ENCODE results near the gene TAB2. TPM values are rescaled to one million over a fixed set of nuclear protein-coding genes. Genes with fewer than 3 reads are reported as not detected.

TAB2 gene
- total RNA-seq, 1 experiment from 2014 or later, result 43.6 TPM

DNA sequence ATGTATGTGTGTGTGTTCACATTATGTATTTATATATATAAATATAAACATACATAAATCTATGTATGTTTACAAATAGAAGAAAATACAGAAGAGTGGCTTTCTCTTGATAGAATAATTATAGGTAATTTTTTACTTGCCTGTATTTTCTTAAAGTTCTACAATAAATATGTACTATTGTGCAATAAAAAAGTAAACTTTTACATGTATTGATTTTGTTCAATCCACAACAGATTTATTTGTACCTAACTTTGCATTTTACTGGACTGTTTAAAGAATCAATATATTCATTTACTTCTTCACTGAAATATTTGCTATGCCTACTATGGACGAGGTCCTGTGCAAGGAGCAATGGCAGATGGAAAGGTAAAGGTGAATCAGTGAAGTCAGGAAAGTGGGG is 14.0 kb upstream of the TAB2 start:
- Histone ChIP-seq H3K27me3 (replicated peaks; ENCODE audit: control insufficient read depth, insufficient read depth, low read length) (no peaks in the 10 kb centered on the region), H3K36me3 (ENCODE audit: control insufficient read depth, insufficient read depth, low read length) (no peaks in the 10 kb centered on the region), H3K4me3 (ENCODE audit: low read depth, low read length) (no peak overlapping the region), H3K4me1 (no peaks in the 10 kb centered on the region), H3K9me3 (no peaks in the 10 kb centered on the region)
- no TSS peak for BruUV-seq (replicated peaks)
- intact Hi-C loops (cut with micrococcal nuclease; ENCODE audit: unreplicated experiment), result no loop called here
- Mint-ChIP-seq H3K4me1 (ENCODE audit: low read depth, unreplicated experiment) (peaks cover 7% of the 10 kb centered on the region), H3K4me3 (ENCODE audit: unreplicated experiment) (no peak overlapping the region), H3K27me3 (ENCODE audit: insufficient read depth, unreplicated experiment) (no peaks in the 10 kb centered on the region), H3K36me3 (ENCODE audit: insufficient read depth, unreplicated experiment) (no peaks in the 10 kb centered on the region), H3K27ac (ENCODE audit: unreplicated experiment) (no peak overlapping the region), H3K9me3 (ENCODE audit: unreplicated experiment) (no peaks in the 10 kb centered on the region)
- POLR2A ChIA-PET, result no interaction called here
- TF ChIP-seq CTCF (IDR thresholded peaks at IDR 0.05; ENCODE audit: insufficient read depth in 1 of 2, low read depth in 1 of 2, low read length in 1 of 2, severe bottlenecking in 1 of 2, unreplicated experiment in 1 of 2), result no peak
- DNase-seq, result no peak
- CTCF ChIA-PET, result no interaction called here

DNA sequence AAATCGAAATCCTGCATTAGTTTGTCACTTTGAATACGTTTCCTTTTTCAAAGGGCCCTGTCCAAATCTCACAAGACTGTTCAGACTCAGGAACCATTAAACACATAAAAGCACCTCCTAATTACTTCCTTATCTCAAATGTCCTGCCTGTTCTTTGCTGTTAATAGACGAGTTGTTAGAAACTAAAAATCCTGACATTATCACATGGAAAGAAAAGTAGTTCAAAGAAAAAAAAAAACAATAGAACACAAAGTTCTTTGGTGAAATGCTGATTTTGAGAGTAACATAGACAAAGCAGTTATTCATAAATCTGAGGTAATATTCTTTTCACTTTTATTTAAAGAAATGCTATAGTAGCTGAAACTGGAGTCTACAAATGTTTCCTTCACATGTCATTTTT is 12.1 kb upstream of the TAB2 start:
- no peaks in the 10 kb centered on the region for H3K4me1 ChIP-seq
- peaks cover 7% of the 10 kb centered on the region for H3K4me1 Mint-ChIP-seq (ENCODE audit: low read depth, unreplicated experiment)
- no peaks in the 10 kb centered on the region for H3K27me3 ChIP-seq (replicated peaks; ENCODE audit: control insufficient read depth, insufficient read depth, low read length)
- H3K9me3 Mint-ChIP-seq (ENCODE audit: unreplicated experiment), result no peaks in the 10 kb centered on the region
- H3K36me3 Mint-ChIP-seq (ENCODE audit: insufficient read depth, unreplicated experiment), result no peaks in the 10 kb centered on the region
- TF ChIP-seq CTCF (IDR thresholded peaks at IDR 0.05; ENCODE audit: insufficient read depth in 1 of 2, low read depth in 1 of 2, low read length in 1 of 2, severe bottlenecking in 1 of 2, unreplicated experiment in 1 of 2), result no peak
- H3K27ac Mint-ChIP-seq (ENCODE audit: unreplicated experiment), result no peak overlapping the region
- H3K27me3 Mint-ChIP-seq (ENCODE audit: insufficient read depth, unreplicated experiment), result no peaks in the 10 kb centered on the region
- H3K4me3 Mint-ChIP-seq (ENCODE audit: unreplicated experiment), result no peak overlapping the region
- no peak for DNase-seq
- POLR2A ChIA-PET, result no interaction called here
- no peaks in the 10 kb centered on the region for H3K9me3 ChIP-seq
- no peaks in the 10 kb centered on the region for H3K36me3 ChIP-seq (ENCODE audit: control insufficient read depth, insufficient read depth, low read length)
- no peak overlapping the region for H3K4me3 ChIP-seq (ENCODE audit: low read depth, low read length)
- intact Hi-C loops (cut with micrococcal nuclease; ENCODE audit: unreplicated experiment), result no loop called here
- CTCF ChIA-PET, result no interaction called here
- BruUV-seq (replicated peaks), result no TSS peak

DNA sequence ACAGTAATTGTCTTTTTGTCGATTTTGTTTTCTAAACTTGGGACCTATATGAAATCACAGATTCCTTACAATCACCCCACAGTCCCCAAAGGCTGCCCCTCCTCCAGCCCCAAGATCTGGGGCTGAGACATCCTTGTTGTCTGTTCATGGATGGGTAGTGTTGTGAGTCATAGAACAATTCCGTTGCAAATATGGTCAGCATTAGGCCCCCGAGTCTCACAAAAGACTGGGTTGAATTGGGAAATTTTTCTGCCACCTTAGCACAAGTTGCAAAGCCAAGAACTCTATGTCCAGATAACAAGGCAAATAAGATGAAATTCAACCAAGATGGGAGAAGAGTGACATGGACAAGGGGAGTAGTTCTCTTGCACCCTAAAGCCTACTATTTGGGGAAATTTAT is 10.5 kb upstream of the TAB2 start:
- intact Hi-C loops (cut with micrococcal nuclease; ENCODE audit: unreplicated experiment), result no loop called here
- Mint-ChIP-seq H3K4me3 (ENCODE audit: unreplicated experiment) (no peak overlapping the region), H3K4me1 (ENCODE audit: low read depth, unreplicated experiment) (peaks cover 7% of the 10 kb centered on the region), H3K9me3 (ENCODE audit: unreplicated experiment) (no peaks in the 10 kb centered on the region), H3K36me3 (ENCODE audit: insufficient read depth, unreplicated experiment) (no peaks in the 10 kb centered on the region), H3K27ac (ENCODE audit: unreplicated experiment) (no peak overlapping the region), H3K27me3 (ENCODE audit: insufficient read depth, unreplicated experiment) (no peaks in the 10 kb centered on the region)
- no peak for DNase-seq
- Histone ChIP-seq H3K9me3 (no peaks in the 10 kb centered on the region), H3K36me3 (ENCODE audit: control insufficient read depth, insufficient read depth, low read length) (no peaks in the 10 kb centered on the region), H3K4me1 (no peaks in the 10 kb centered on the region), H3K27me3 (replicated peaks; ENCODE audit: control insufficient read depth, insufficient read depth, low read length) (no peaks in the 10 kb centered on the region), H3K4me3 (ENCODE audit: low read depth, low read length) (no peak overlapping the region)
- no peak for TF ChIP-seq CTCF (IDR thresholded peaks at IDR 0.05; ENCODE audit: insufficient read depth in 1 of 2, low read depth in 1 of 2, low read length in 1 of 2, severe bottlenecking in 1 of 2, unreplicated experiment in 1 of 2)
- POLR2A ChIA-PET, result no interaction called here
- CTCF ChIA-PET, result no interaction called here
- no TSS peak for BruUV-seq (replicated peaks)

Data from Caco-2 (cell line).